Right lobe of liver (tissue), 4 donors: ENCODE data around the gene ZPLD1.

ENCODE experiments used
- CTCF ChIP-seq, 4 donors: fragments of 200-600 bp in 3 of 4; fragments of 450-650 bp in 1 of 4; IDR thresholded peaks; one replicate each; pipeline versions ENCODE4 v1.5.1 to v1.8.0; 2016 to 2022; ENCODE audit warnings: antibody characterized with exemption in 4 of 4, mild to moderate bottlenecking in 2 of 4
- POLR2A ChIP-seq: fragments of 450-650 bp; IDR thresholded peaks from one replicate; pipeline ENCODE4 v1.6.1; 2017; ENCODE audit warnings: antibody characterized with exemption, mild to moderate bottlenecking
- donor health status: DM: no; HTN: no; CAD: no.
- donor health status: DM: no; HTN: no; CAD: no.
- donor health status: DM: no; HTN: yes; CAD: no.

- no peak for TF ChIP-seq CTCF (IDR thresholded peaks at IDR 0.05)
- no peak for TF ChIP-seq POLR2A
Observed at GRCh38 chr3:102419786-102420185, 15.0 kb upstream of the ZPLD1 start.
